Kidney epithelial cell (primary cell): Measurements from ENCODE around the gene UCKL1. TPM values are rescaled to one million over a fixed set of nuclear protein-coding genes. Genes with fewer than 3 reads are reported as not detected.

Experiments
- DNase-seq: peaks from one replicate; pipeline ENCODE4 v3.0.0-alpha.2; 2010; ENCODE audit warnings: low read depth
- H3K27me3 ChIP-seq: 2 replicates; pipeline ENCODE4 v1.6.0; 2011; ENCODE audit warnings: low read length; ENCODE audit not compliant: control insufficient read depth, insufficient read depth
- H3K36me3 ChIP-seq: 2 replicates; pipeline ENCODE4 v1.5.1; 2011; ENCODE audit warnings: low read length; ENCODE audit not compliant: control insufficient read depth, insufficient read depth
- H3K4me3 ChIP-seq: 2 replicates; pipeline ENCODE4 v1.5.1; 2011; ENCODE audit warnings: low read depth, mild to moderate bottlenecking, control low read depth, low read length
- total RNA-seq: library from RNA; depleted of rRNA; stranded (reverse); fragments of >200 nt; gene quantifications from 2 replicates; pipeline ENCODE4 v1.2.3, GENCODE V29; 2015
- TF ChIP-seq, protein P1 (sequence below): IDR thresholded peaks from 2 replicates; pipeline ENCODE4 v1.5.1; 2011; ENCODE audit warnings: mild to moderate bottlenecking, moderate library complexity, low read length, control low read depth, inconsistent platforms; ENCODE audit not compliant: insufficient read depth, poor library complexity, severe bottlenecking

Gene UCKL1
- total RNA-seq, 1 donor from 2014 or later: 19.6 TPM

DNA sequence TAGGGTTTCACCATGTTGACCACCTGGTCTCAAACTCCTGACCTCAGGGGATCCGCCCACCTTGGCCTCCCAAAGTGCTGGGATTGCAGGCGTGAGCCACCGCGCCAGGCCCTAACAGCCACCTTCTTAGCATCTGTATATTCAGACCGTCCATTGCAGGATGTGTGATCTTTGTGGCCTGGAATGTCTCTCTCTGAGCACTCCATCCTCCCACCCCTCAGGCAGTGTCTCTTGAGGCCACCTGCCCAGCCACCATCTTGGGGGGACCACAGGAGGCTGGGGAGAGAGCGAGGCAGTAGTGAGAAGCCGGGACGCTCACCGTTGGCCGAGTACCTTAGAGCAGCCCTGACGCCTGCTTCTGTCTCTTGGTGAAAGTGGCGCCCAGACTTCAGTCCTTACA lies 42.4 kb downstream of the UCKL1 start:
- no peak for DNase-seq
- H3K4me3 ChIP-seq: no peak overlapping the region
- no peaks in the 10 kb centered on the region for H3K36me3 ChIP-seq
- TF ChIP-seq, protein P1, sequence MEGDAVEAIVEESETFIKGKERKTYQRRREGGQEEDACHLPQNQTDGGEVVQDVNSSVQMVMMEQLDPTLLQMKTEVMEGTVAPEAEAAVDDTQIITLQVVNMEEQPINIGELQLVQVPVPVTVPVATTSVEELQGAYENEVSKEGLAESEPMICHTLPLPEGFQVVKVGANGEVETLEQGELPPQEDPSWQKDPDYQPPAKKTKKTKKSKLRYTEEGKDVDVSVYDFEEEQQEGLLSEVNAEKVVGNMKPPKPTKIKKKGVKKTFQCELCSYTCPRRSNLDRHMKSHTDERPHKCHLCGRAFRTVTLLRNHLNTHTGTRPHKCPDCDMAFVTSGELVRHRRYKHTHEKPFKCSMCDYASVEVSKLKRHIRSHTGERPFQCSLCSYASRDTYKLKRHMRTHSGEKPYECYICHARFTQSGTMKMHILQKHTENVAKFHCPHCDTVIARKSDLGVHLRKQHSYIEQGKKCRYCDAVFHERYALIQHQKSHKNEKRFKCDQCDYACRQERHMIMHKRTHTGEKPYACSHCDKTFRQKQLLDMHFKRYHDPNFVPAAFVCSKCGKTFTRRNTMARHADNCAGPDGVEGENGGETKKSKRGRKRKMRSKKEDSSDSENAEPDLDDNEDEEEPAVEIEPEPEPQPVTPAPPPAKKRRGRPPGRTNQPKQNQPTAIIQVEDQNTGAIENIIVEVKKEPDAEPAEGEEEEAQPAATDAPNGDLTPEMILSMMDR: no peak
- H3K27me3 ChIP-seq: no peaks in the 10 kb centered on the region

DNA sequence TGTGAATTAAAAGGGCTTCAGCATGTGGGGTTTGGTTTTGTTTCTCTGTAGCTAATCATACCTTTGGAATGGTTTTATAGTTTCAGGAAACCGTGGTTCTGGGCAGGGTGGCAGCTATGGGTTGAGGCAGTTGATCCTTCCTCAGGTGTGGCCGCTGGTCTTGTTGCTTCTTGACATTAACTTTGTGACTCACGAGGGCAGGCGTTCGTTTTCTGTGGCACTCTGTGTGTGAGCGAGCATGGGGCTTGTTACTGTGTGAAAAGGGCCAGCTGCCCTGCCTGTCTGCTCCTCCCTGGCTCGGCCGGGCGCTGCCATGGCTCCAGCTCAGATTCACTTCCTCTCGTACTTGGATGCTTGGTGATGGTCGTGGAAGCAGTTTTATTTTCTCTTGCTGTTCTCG lies 45.0 kb downstream of the UCKL1 start:
- H3K4me3 ChIP-seq: no peak overlapping the region
- TF ChIP-seq, protein P1: no peak

DNA sequence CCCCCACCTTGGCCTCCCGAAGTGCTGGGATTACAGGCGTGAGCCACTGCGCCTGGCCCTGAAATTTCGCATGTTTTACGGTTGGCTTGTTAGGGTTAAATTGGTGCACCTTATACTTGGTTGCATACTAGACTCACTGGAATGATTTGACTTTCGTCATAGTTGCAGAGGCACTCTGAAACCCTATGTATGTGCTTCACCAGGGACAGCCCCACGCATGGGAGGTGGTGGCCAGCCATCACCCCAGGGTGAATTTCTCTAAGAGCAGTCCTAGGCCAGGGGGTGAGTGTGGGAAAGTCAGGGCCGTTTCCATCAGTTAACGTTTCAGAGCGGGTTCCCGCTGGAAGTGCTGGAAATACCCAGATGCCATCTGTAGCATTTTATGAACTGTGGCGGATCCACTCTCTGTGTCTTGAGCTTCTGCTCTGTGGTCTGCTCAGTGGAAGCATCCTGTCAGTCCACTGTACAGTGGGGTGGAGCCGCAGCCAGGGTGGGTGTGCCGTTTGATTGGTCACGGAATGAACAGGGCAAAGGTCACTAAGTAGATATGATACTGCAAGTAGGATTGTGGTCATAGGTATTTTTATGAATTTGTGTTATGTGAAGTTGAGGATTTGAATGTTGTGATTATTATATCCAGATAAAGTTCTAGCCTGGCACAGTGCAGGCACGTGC lies 48.1 kb downstream of the UCKL1 start:
- Histone ChIP-seq H3K36me3 (no peaks in the 10 kb centered on the region), H3K27me3 (no peaks in the 10 kb centered on the region), H3K4me3 (no peak overlapping the region)
- no peak for DNase-seq
- TF ChIP-seq, protein P1: no peak

More for the DNA sequence above, 45.0 kb downstream of the UCKL1 start:
- Histone ChIP-seq H3K27me3 (no peaks in the 10 kb centered on the region), H3K36me3 (no peaks in the 10 kb centered on the region)
- DNase-seq: no peak

DNA sequence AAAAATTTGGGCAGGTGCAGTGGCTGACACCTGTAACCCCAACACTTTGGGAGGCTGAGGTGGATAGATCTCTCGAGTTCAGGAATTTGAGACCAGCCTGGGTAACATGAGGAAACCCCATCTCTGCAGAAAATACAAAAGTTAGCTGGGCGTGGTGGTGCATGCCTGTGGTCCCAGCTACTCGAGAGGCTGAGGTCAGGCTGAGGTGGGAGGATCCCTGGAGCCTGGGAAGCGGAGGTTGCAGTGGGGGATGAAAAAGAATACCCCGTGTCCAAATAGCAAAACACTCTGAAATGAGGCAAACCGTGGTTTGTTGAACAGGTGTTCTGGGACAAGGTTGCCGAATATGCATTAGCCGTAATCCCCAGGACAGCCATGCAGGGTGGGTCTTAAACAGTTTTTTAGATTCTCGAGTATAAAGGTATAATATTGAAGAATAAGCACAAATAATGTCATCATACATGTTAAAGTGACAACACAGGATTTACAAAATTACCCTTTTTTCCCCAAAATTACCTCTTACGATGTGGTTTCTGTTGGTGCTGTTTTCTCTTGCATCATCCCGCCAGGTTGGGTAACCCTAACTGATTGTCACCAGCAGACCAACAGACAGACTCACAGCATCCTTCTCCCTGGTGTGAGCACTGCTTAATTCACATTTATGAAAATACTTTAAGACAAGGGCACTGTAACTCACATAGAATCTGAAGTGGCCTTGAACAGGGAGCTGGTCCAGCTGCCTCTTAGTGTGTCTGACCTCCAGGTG lies 52.2 kb downstream of the UCKL1 start:
- no peak for DNase-seq
- no peak overlapping the region for H3K4me3 ChIP-seq
- H3K36me3 ChIP-seq: no peaks in the 10 kb centered on the region
- no peaks in the 10 kb centered on the region for H3K27me3 ChIP-seq
- TF ChIP-seq, protein P1: no peak

DNA sequence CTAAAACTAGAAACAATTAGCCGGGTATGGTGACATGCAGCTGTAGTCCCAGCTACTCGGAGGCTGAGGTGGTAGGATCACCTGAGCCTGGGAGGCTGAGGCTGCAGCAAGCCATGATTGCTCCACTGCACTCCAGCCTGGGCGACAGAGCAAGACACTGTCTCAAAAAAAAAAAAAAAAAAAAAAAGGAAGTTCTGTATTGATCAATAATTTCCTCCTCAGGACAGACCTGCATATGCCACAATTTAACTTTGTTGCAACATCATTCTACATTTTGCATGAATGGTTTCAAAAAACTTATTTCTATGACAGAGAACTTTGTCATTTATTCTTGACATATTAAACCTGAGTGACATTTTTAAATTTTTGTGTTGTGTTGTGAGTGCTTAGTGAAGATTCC lies 55.8 kb downstream of the UCKL1 start:
- DNase-seq: no peak
- Histone ChIP-seq H3K27me3 (no peaks in the 10 kb centered on the region), H3K4me3 (no peak overlapping the region), H3K36me3 (no peaks in the 10 kb centered on the region)
- TF ChIP-seq, protein P1: no peak
